OCI-LY7 (cell line): ENCODE measurements around the gene OPN1SW. TPM values are rescaled to one million over a fixed set of nuclear protein-coding genes. Genes with fewer than 3 reads are reported as not detected.

Source experiments
- BruUV-seq: library from RNA; stranded (reverse); fragments of 400-500 nt; replicated peaks from 2 replicates; lab custom pipeline; 2021; lab: Mats Ljungman, UMichigan
- CTCF ChIA-PET: fragments of 300-600 bp; sonication (Branson Sonifier 250); formaldehyde crosslinking; loops from one replicate; lab custom pipeline; 2022; ENCODE audit warnings: antibody characterized with exemption; ENCODE audit not compliant: unreplicated experiment; lab: Charles Lee
- POLR2A ChIA-PET: fragments of 300-600 bp; sonication (Branson Sonifier 250); formaldehyde crosslinking; loops from one replicate; lab custom pipeline; 2022; ENCODE audit warnings: antibody characterized with exemption; lab: Charles Lee
- DNase-seq: peaks from one replicate; pipeline ENCODE4 v3.0.0-alpha.2; 2015; ENCODE audit warnings: low spot score
- H2AFZ ChIP-seq: fragments of 200-600 bp; sonication (generic), shearing (Covaris generic); 2 replicates; pipeline ENCODE4 v1.6.1; 2014; ENCODE audit warnings: mild to moderate bottlenecking, antibody characterized with exemption, low read length, moderate library complexity
- H3K27ac ChIP-seq: fragments of 200-600 bp; sonication (generic); 2 replicates; pipeline ENCODE4 v1.5.1; 2014; ENCODE audit warnings: mixed run types, low read depth, mild to moderate bottlenecking, moderate library complexity, low read length, inconsistent platforms; ENCODE audit not compliant: poor library complexity, severe bottlenecking
- H3K36me3 ChIP-seq: fragments of 200-600 bp; sonication (generic); 2 replicates; pipeline ENCODE4 v1.6.1; 2014; ENCODE audit warnings: mild to moderate bottlenecking, antibody characterized with exemption, low read length, moderate library complexity, mixed read lengths; ENCODE audit not compliant: insufficient read depth
- H3K4me1 ChIP-seq: fragments of 200-600 bp; sonication (generic); 2 replicates; pipeline ENCODE4 v1.5.1; 2014; ENCODE audit warnings: mild to moderate bottlenecking, low read length; ENCODE audit not compliant: insufficient read depth, poor library complexity, severe bottlenecking
- H3K4me2 ChIP-seq: fragments of 200-600 bp; sonication (generic); 2 replicates; pipeline ENCODE4 v1.6.1; 2014; ENCODE audit warnings: mild to moderate bottlenecking, low read length
- H3K4me3 ChIP-seq: fragments of 200-600 bp; sonication (generic); 2 replicates; pipeline ENCODE4 v1.5.1; 2014; ENCODE audit warnings: mild to moderate bottlenecking, low read depth, low read length; ENCODE audit not compliant: poor library complexity, severe bottlenecking
- H3K79me2 ChIP-seq: fragments of 200-600 bp; sonication (generic); 2 replicates; pipeline ENCODE4 v1.6.1; 2016; ENCODE audit warnings: low read depth, mild to moderate bottlenecking, low read length, moderate library complexity, mixed read lengths; ENCODE audit not compliant: insufficient read depth
- H3K9me2 ChIP-seq: fragments of 200-600 bp; sonication (generic); 2 replicates; pipeline ENCODE4 v1.6.1; 2016; ENCODE audit warnings: mild to moderate bottlenecking, low read length, mixed read lengths; ENCODE audit not compliant: insufficient read depth
- H3K9me3 ChIP-seq: fragments of 200-600 bp; sonication (generic); 2 replicates; pipeline ENCODE4 v1.6.1; 2014; ENCODE audit warnings: mild to moderate bottlenecking, mixed run types, low read length, mixed read lengths
- H4K20me1 ChIP-seq: fragments of 200-600 bp; sonication (generic); 2 replicates; pipeline ENCODE4 v1.6.1; 2014; ENCODE audit warnings: mild to moderate bottlenecking, antibody characterized with exemption, low read length, moderate library complexity, mixed read lengths; ENCODE audit not compliant: insufficient read depth
- EZH2phosphoT487 ChIP-seq: fragments of 200-600 bp; sonication (generic); IDR thresholded peaks from 2 replicates; pipeline ENCODE4 v1.6.1; 2018; ENCODE audit warnings: low read depth, borderline replicate concordance, mild to moderate bottlenecking, mixed run types, antibody characterized with exemption, low read length, moderate library complexity, mixed read lengths
- intact Hi-C: fragments of 100-400 bp; cut with micrococcal nuclease; formaldehyde crosslinking; loops from one replicate; pipeline ENCODE4 v1.10.0; 2022; ENCODE audit not compliant: unreplicated experiment
- total RNA-seq, 2 experiments: library from RNA; depleted of rRNA in 1 of 2; stranded (reverse); fragments of >200 nt in 1 of 2; shearing (Covaris generic) in 1 of 2; gene quantifications; 2 replicates each; pipeline ENCODE4 v1.2.3, GENCODE V29; 2014 to 2022
- TF ChIP-seq, protein P1 (sequence below): fragments of 200-600 bp; sonication (generic); conservative IDR thresholded peaks from 2 replicates; pipeline ENCODE4 v1.5.1; 2014; ENCODE audit warnings: mild to moderate bottlenecking, antibody characterized with exemption, low read length, moderate library complexity, mixed read lengths

The OPN1SW gene
- total RNA-seq, 2 experiments from 2014 or later: not detected

DNA sequence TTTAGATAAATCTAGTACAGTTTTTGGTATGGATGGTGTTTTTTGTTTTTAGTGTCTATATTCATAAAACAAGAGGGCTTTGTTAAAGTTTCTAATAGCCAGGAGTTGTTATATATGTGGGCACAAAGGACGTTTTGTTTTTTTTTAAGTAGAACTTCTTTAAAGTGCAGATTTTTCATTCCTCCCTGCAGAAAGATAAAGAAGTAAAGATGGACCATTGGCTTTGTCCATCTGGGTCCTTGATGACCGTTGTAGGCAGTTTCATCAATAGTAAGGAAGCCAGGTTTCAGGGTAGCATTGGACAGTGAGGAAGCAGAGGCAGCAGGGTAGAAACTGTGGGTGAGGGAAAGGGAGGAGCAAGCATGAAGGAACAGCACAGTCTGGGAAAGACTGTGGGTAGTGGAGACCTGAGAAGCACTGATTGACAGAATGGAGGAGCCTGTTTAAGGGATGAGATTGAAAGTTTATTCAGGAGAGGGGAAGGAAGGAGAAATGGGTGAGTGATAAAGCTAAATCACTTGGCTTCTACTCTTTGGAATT is 31.2 kb downstream of the OPN1SW start:
- intact Hi-C loops: no loop called here
- Histone ChIP-seq H3K36me3 (peaks cover 68% of the 10 kb centered on the region), H2AFZ (no peak overlapping the region), H3K4me1 (peaks cover 20% of the 10 kb centered on the region), H3K4me2 (no peak overlapping the region), H3K4me3 (no peak overlapping the region), H3K27ac (no peak overlapping the region), H3K79me2 (peaks cover 100% of the 10 kb centered on the region), H4K20me1 (peaks cover 29% of the 10 kb centered on the region), H3K9me3 (peaks cover 3% of the 10 kb centered on the region; the same call in 1 of the 2 replicates), H3K9me2 (no peaks in the 10 kb centered on the region)
- no peak for DNase-seq
- no peak for TF ChIP-seq EZH2phosphoT487
- TF ChIP-seq, protein P1, sequence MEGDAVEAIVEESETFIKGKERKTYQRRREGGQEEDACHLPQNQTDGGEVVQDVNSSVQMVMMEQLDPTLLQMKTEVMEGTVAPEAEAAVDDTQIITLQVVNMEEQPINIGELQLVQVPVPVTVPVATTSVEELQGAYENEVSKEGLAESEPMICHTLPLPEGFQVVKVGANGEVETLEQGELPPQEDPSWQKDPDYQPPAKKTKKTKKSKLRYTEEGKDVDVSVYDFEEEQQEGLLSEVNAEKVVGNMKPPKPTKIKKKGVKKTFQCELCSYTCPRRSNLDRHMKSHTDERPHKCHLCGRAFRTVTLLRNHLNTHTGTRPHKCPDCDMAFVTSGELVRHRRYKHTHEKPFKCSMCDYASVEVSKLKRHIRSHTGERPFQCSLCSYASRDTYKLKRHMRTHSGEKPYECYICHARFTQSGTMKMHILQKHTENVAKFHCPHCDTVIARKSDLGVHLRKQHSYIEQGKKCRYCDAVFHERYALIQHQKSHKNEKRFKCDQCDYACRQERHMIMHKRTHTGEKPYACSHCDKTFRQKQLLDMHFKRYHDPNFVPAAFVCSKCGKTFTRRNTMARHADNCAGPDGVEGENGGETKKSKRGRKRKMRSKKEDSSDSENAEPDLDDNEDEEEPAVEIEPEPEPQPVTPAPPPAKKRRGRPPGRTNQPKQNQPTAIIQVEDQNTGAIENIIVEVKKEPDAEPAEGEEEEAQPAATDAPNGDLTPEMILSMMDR: no peak
- ChIA-PET POLR2A (no interaction called here), CTCF (no interaction called here)
- BruUV-seq: no TSS peak

DNA sequence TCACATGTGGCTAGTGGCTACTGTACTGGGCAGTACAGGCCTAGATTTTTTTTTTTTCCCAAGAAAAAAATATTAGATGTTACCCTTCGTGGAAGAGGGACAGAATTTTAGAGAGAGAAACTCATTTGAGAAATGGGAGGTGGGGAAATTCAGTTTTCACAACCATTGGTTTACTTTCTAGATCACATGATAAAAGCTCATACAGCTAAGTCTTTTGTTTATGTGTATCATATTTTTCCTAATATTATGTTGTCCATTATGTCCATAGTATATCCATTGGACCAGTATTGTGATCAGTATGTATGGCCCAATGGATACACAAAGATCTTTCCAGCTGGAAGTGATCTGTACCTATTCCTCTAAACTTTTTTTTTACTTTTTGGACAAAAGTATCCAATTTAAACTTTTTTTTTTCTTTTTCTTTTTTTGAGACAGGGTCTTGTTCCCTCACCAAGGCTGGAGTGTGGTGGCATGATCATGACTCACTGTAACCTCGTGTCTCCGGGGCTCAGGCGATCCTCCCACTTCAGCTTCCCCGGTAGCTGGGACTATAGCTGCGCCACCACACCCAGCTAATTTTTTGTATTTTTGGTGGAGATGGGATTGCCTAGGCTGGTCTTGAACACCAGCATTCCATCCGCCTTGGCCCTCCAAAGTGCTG is 32.4 kb downstream of the OPN1SW start:
- no TSS peak for BruUV-seq
- ChIA-PET POLR2A (interaction anchor here (0.7 to 1.4 kb wide), 3 partner anchors 11 to 371 kb away, joined by 3 to 4 read pairs (median 4); no protein-coding TSS in a partner anchor), CTCF (no interaction called here)
- no peak overlapping the region for H3K4me3 ChIP-seq
- intact Hi-C loops: no loop called here
- H3K27ac ChIP-seq: no peak overlapping the region
- H3K4me2 ChIP-seq: no peak overlapping the region
- TF ChIP-seq, protein P1: no peak
- peaks cover 29% of the 10 kb centered on the region for H4K20me1 ChIP-seq
- no peak for DNase-seq
- H3K79me2 ChIP-seq: peaks cover 89% of the 10 kb centered on the region
- 0 out of 2 replicates have a peak, but pooled peaks cover 3% of the 10 kb centered on the region for H3K9me3 ChIP-seq
- peaks cover 56% of the 10 kb centered on the region for H3K36me3 ChIP-seq
- H2AFZ ChIP-seq: no peak overlapping the region
- H3K4me1 ChIP-seq: peaks cover 25% of the 10 kb centered on the region
- no peaks in the 10 kb centered on the region for H3K9me2 ChIP-seq

DNA sequence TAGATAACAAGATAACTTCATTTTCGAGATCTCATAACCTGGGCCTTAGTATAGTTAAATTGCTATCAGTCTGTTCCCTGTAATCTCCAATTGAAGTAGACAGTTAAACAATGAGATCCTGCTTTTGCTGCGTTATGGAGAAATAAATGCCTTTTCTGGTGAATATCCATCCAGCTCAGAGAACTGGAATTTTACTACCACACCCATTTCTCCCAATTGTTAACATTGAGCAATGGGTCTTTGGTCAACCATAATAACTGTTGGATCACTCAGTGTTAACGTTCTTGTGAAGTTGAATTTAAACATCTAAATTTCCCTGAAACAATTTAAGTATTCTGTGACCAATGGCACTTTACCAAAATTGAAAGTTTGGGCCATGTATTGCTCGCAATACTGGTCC is 33.4 kb downstream of the OPN1SW start:
- no peak for DNase-seq
- H3K4me1 ChIP-seq: peaks cover 25% of the 10 kb centered on the region
- peaks cover 79% of the 10 kb centered on the region for H3K79me2 ChIP-seq
- TF ChIP-seq, protein P1: no peak
- TF ChIP-seq EZH2phosphoT487: no peak
- H3K4me3 ChIP-seq: no peak overlapping the region
- 0 out of 2 replicates have a peak, but pooled peaks cover 3% of the 10 kb centered on the region for H3K9me3 ChIP-seq
- no peaks in the 10 kb centered on the region for H3K9me2 ChIP-seq
- peak overlapping the region; percentile 89 for H3K4me2 ChIP-seq
- ChIA-PET POLR2A (interaction anchor here (0.5 to 1.4 kb wide), 3 partner anchors 12 to 478 kb away, joined by 3 to 4 read pairs (median 4); no protein-coding TSS in a partner anchor), CTCF (no interaction called here)
- H3K27ac ChIP-seq: no peak overlapping the region
- no TSS peak for BruUV-seq
- H2AFZ ChIP-seq: no peak overlapping the region
- intact Hi-C loops: no loop called here
- H4K20me1 ChIP-seq: peaks cover 28% of the 10 kb centered on the region
- peaks cover 45% of the 10 kb centered on the region for H3K36me3 ChIP-seq
